ENCODE measurements around the gene IRF3. TPM values are rescaled to one million over a fixed set of nuclear protein-coding genes. Genes with fewer than 3 reads are reported as not detected.

Gene IRF3
- total RNA-seq, 4 donors from 2014 or later, result 41.5 to 62.5 (median 52.3) TPM

- Histone ChIP-seq H3K4me3 (replicated peaks in 1 of 3) (no peak overlapping the region), H3K9me3 (no peaks in the 10 kb centered on the region), H3K27me3 (no peaks in the 10 kb centered on the region), H3K36me3 (peaks cover 42 to 60% of the 10 kb centered on the region in 2 donors), H3K27ac (no peak overlapping the region), H3K4me1 (peaks cover 0 to 13% of the 10 kb centered on the region in 2 donors)
- intact Hi-C loops (cut with DNase I), result no loop called here
- 87 to 92% methylated on average over 13 to 18 of the region's 18 CpGs for WGBS, 2 donors
- no peak for TF ChIP-seq CTCF (IDR thresholded peaks at IDR 0.05)
- no peak for DNase-seq
These were observed 18.2 kb upstream of the IRF3 start for GRCh38 chr19:49683814-49684250.

GRCh38 chr19:49682274-49682673, 16.6 kb upstream of the IRF3 start:
- H3K27ac ChIP-seq, result no peak overlapping the region
- DNase-seq, result no peak
- no peaks in the 10 kb centered on the region for H3K27me3 ChIP-seq
- H3K4me3 ChIP-seq (replicated peaks in 1 of 3), result no peak overlapping the region
- H3K9me3 ChIP-seq, result no peaks in the 10 kb centered on the region
- peaks cover 42 to 54% of the 10 kb centered on the region in 2 donors for H3K36me3 ChIP-seq
- intact Hi-C loops (cut with DNase I), result no loop called here
- H3K4me1 ChIP-seq, result peaks cover 9 to 23% of the 10 kb centered on the region in 2 donors
- WGBS, 2 donors, result 90 to 92% methylated on average over 8 of the region's 8 CpGs
- no peak for TF ChIP-seq POLR2A (IDR thresholded peaks at IDR 0.05)
- TF ChIP-seq CTCF (IDR thresholded peaks at IDR 0.05), result no peak

GRCh38 chr19:49681830-49682229, 16.2 kb upstream of the IRF3 start:
- intact Hi-C loops (cut with DNase I), result no loop called here
- WGBS, 2 donors, result 90 to 96% methylated on average over 17 to 19 of the region's 19 CpGs
- Histone ChIP-seq H3K27me3 (no peaks in the 10 kb centered on the region), H3K9me3 (no peaks in the 10 kb centered on the region), H3K4me1 (peaks cover 9 to 23% of the 10 kb centered on the region in 2 donors), H3K36me3 (peaks cover 42 to 49% of the 10 kb centered on the region in 2 donors), H3K4me3 (replicated peaks in 1 of 3) (no peak overlapping the region), H3K27ac (no peak overlapping the region)
- no peak for DNase-seq
- TF ChIP-seq POLR2A (IDR thresholded peaks at IDR 0.05), result no peak
- no peak for TF ChIP-seq CTCF (IDR thresholded peaks at IDR 0.05)

GRCh38 chr19:49680421-49681351, 15.0 kb upstream of the IRF3 start:
- Histone ChIP-seq H3K36me3 (peaks cover 34 to 40% of the 10 kb centered on the region in 2 donors), H3K27ac (peak overlapping the region in 2 of 3 donors; percentile 31 to 46), H3K27me3 (no peaks in the 10 kb centered on the region), H3K9me3 (no peaks in the 10 kb centered on the region), H3K4me3 (replicated peaks in 1 of 3) (no peak overlapping the region), H3K4me1 (peaks cover 9 to 28% of the 10 kb centered on the region in 2 donors)
- intact Hi-C loops (cut with DNase I), result no loop called here
- TF ChIP-seq POLR2A (IDR thresholded peaks at IDR 0.05) (no peak), CTCF (IDR thresholded peaks at IDR 0.05) (peak; percentile 92 to 100 (median 99))
- peak; percentile 87 to 88 for DNase-seq
- WGBS, 2 donors, result 47 to 49% methylated on average over 26 to 28 of the region's 40 CpGs
